CD14-positive monocyte (primary cell): ENCODE results near the gene BCL7B. TPM values are rescaled to one million over a fixed set of nuclear protein-coding genes. Genes with fewer than 3 reads are reported as not detected.

Experiments
- DNase-seq, 3 donors: peaks; one replicate each; pipeline ENCODE4 v3.0.0-alpha.2; 2011 to 2022
- H2AFZ ChIP-seq: 2 replicates; pipeline ENCODE4 v1.6.0; 2012; ENCODE audit warnings: mild to moderate bottlenecking, low read depth, low read length, inconsistent platforms; ENCODE audit not compliant: insufficient read depth, poor library complexity, severe bottlenecking
- H3K27ac ChIP-seq, 2 donors: 1 replicate in 1 of 2; 2 replicates in 1 of 2; pipeline ENCODE4 v1.5.1; 2012 to 2013; ENCODE audit warnings: low read length in 2 of 2, control low read depth in 1 of 2, inconsistent platforms in 1 of 2, low read depth in 1 of 2, mild to moderate bottlenecking in 1 of 2
- H3K27me3 ChIP-seq, 2 donors: one replicate each; pipeline versions ENCODE4 v1.6.0 to v1.6.1; 2011 to 2013; ENCODE audit warnings: low read length in 2 of 2; ENCODE audit not compliant: control insufficient read depth in 2 of 2, insufficient read depth in 2 of 2
- H3K36me3 ChIP-seq, 2 donors: replicated peaks in 1 of 2; 1 replicate in 1 of 2; 2 replicates in 1 of 2; pipeline versions ENCODE4 v1.5.1 to v1.6.1; 2012 to 2013; ENCODE audit warnings: low read length in 2 of 2, control low read depth in 1 of 2, inconsistent platforms in 1 of 2, mild to moderate bottlenecking in 1 of 2; ENCODE audit not compliant: insufficient read depth in 2 of 2, control insufficient read depth in 1 of 2
- H3K4me1 ChIP-seq, 2 donors: 1 replicate in 1 of 2; 2 replicates in 1 of 2; pipeline versions ENCODE4 v1.5.1 to v1.6.1; 2012 to 2013; ENCODE audit warnings: low read length in 2 of 2, control low read depth in 1 of 2, inconsistent platforms in 1 of 2, mild to moderate bottlenecking in 1 of 2, moderate library complexity in 1 of 2; ENCODE audit not compliant: insufficient read depth in 2 of 2, control insufficient read depth in 1 of 2
- H3K4me2 ChIP-seq: replicated peaks from 2 replicates; pipeline ENCODE3; 2012; ENCODE audit warnings: low read length, moderate library complexity, mild to moderate bottlenecking; ENCODE audit not compliant: poor library complexity, severe bottlenecking; ENCODE audit errors: extremely low read depth
- H3K4me3 ChIP-seq, 3 experiments: fragments of 200-600 bp in 1 of 3; sonication (generic) in 1 of 3; replicated peaks in 1 of 3; 1 replicate in 2 of 3; 2 replicates in 1 of 3; pipeline ENCODE4 v1.5.1; 2011 to 2013; ENCODE audit warnings: low read length in 3 of 3, mild to moderate bottlenecking in 3 of 3, control low read depth in 2 of 3, low read depth in 2 of 3, inconsistent platforms in 1 of 3, moderate library complexity in 1 of 3
- H3K79me2 ChIP-seq: 2 replicates; pipeline ENCODE4 v1.6.0; 2012; ENCODE audit warnings: mild to moderate bottlenecking, control low read depth, inconsistent platforms, low read length, moderate library complexity; ENCODE audit not compliant: insufficient read depth
- H3K9ac ChIP-seq: 2 replicates; pipeline ENCODE4 v1.6.0; 2017; ENCODE audit warnings: low read length, mild to moderate bottlenecking; ENCODE audit not compliant: insufficient read depth, poor library complexity, severe bottlenecking
- H3K9me3 ChIP-seq, 2 donors: replicated peaks in 1 of 2; 1 replicate in 1 of 2; 2 replicates in 1 of 2; pipeline versions ENCODE4 v1.5.1 to v1.6.1; 2012 to 2013; ENCODE audit warnings: low read length in 2 of 2, control low read depth in 1 of 2; ENCODE audit not compliant: control insufficient read depth in 1 of 2, insufficient read depth in 1 of 2
- H4K20me1 ChIP-seq: 2 replicates; pipeline ENCODE4 v1.6.0; 2012; ENCODE audit warnings: mild to moderate bottlenecking, low read length, control low read depth, moderate library complexity; ENCODE audit not compliant: insufficient read depth
- H3K27ac Mint-ChIP-seq, 7 donors: one replicate each; pipeline ENCODE4 v1.8.0; 2020; ENCODE audit warnings: mild to moderate bottlenecking in 7 of 7, mixed read lengths in 7 of 7, moderate library complexity in 6 of 7, inconsistent platforms in 2 of 7
- H3K27me3 Mint-ChIP-seq, 3 donors: one replicate each; pipeline ENCODE4 v1.8.0; 2021 to 2022; ENCODE audit warnings: low read depth in 3 of 3, mild to moderate bottlenecking in 3 of 3, mixed read lengths in 3 of 3, moderate library complexity in 3 of 3, inconsistent platforms in 1 of 3
- H3K36me3 Mint-ChIP-seq, 2 donors: one replicate each; pipeline ENCODE4 v1.8.0; 2020; ENCODE audit warnings: mixed read lengths in 2 of 2, inconsistent platforms in 1 of 2, mild to moderate bottlenecking in 1 of 2
- H3K4me1 Mint-ChIP-seq: one replicate; pipeline ENCODE4 v1.8.0; 2020; ENCODE audit warnings: mild to moderate bottlenecking, mixed read lengths
- H3K4me3 Mint-ChIP-seq, 2 donors: one replicate each; pipeline ENCODE4 v1.8.0; 2020; ENCODE audit warnings: mild to moderate bottlenecking in 2 of 2, mixed read lengths in 2 of 2, moderate library complexity in 1 of 2
- H3K9me3 Mint-ChIP-seq, 7 donors: one replicate each; pipeline ENCODE4 v1.8.0; 2020 to 2022; ENCODE audit warnings: mixed read lengths in 7 of 7, mild to moderate bottlenecking in 6 of 7, moderate library complexity in 6 of 7, inconsistent platforms in 2 of 7
- WGBS: methylation state at CpG from one replicate; pipeline ENCODE4 v1.1.5; 2013; ENCODE audit warnings: missing lambda C conversion rate; ENCODE audit not compliant: insufficient coverage; 5-methylcytosine and 5-hydroxymethylcytosine counted together
- intact Hi-C, 2 donors: fragments of 100-400 bp; cut with micrococcal nuclease; formaldehyde crosslinking; loops; one replicate each; pipeline versions ENCODE4 v1.15.0 to v1.15.1; 2023
- polyA plus RNA-seq, 3 donors: library from polyadenylated mRNA; depleted of rRNA in 1 of 3; unstranded in 2 of 3; stranded (reverse) in 1 of 3; fragments of 300-500 nt in 2 of 3; fragments of >200 nt in 1 of 3; fragmentation: Illumina TruSeq in 2 of 3; gene quantifications; 1 replicate in 2 of 3; 2 replicates in 1 of 3; pipeline ENCODE4 v1.2.3, GENCODE V29; 2012 to 2021
- TF ChIP-seq, protein P1 (sequence below): fragments of 200-600 bp; IDR thresholded peaks from one replicate; pipeline ENCODE4 v1.8.0; 2022; ENCODE audit warnings: antibody characterized with exemption, mild to moderate bottlenecking

Gene BCL7B
- polyA plus RNA-seq, 3 donors = 53.5 to 73.8 (median 68.7) TPM

GRCh38 chr7:73518470-73518869 lies 39.0 kb downstream of the BCL7B start:
- peak overlapping the region in 1 of 2 donors; percentile 90 for H3K27ac ChIP-seq
- no peak overlapping the region for H2AFZ ChIP-seq
- H3K9me3 ChIP-seq = no peaks in the 10 kb centered on the region
- peaks cover 0 to 1% (median 0%) of the 10 kb centered on the region in 3 donors for H3K27me3 Mint-ChIP-seq
- peaks cover 25 to 37% of the 10 kb centered on the region in 2 donors for H3K4me1 ChIP-seq
- no peaks in the 10 kb centered on the region for H3K9me3 Mint-ChIP-seq
- no peak overlapping the region for H3K4me3 Mint-ChIP-seq
- DNase-seq = no peak
- H3K36me3 ChIP-seq = peaks cover 27 to 51% of the 10 kb centered on the region in 2 donors
- H3K4me1 Mint-ChIP-seq = peaks cover 30% of the 10 kb centered on the region
- H4K20me1 ChIP-seq = peaks cover 78% of the 10 kb centered on the region
- peaks cover 95% of the 10 kb centered on the region for H3K79me2 ChIP-seq
- WGBS = 92% methylated on average over 5 of the region's 5 CpGs
- H3K4me3 ChIP-seq = no peak overlapping the region
- peak overlapping the region in 2 of 7 donors; percentile 23 to 65 for H3K27ac Mint-ChIP-seq
- no peak overlapping the region for H3K9ac ChIP-seq
- intact Hi-C loops = no loop called here
- H3K27me3 ChIP-seq = no peaks in the 10 kb centered on the region
- H3K4me2 ChIP-seq = no peak overlapping the region
- TF ChIP-seq, protein P1, sequence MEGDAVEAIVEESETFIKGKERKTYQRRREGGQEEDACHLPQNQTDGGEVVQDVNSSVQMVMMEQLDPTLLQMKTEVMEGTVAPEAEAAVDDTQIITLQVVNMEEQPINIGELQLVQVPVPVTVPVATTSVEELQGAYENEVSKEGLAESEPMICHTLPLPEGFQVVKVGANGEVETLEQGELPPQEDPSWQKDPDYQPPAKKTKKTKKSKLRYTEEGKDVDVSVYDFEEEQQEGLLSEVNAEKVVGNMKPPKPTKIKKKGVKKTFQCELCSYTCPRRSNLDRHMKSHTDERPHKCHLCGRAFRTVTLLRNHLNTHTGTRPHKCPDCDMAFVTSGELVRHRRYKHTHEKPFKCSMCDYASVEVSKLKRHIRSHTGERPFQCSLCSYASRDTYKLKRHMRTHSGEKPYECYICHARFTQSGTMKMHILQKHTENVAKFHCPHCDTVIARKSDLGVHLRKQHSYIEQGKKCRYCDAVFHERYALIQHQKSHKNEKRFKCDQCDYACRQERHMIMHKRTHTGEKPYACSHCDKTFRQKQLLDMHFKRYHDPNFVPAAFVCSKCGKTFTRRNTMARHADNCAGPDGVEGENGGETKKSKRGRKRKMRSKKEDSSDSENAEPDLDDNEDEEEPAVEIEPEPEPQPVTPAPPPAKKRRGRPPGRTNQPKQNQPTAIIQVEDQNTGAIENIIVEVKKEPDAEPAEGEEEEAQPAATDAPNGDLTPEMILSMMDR = no peak
- H3K36me3 Mint-ChIP-seq = peaks cover 16 to 49% of the 10 kb centered on the region in 2 donors

GRCh38 chr7:73517241-73517995 lies 40.1 kb downstream of the BCL7B start:
- H3K4me3 Mint-ChIP-seq = no peak overlapping the region
- Histone ChIP-seq H3K27me3 (no peaks in the 10 kb centered on the region), H3K27ac (peak overlapping the region in 1 of 2 donors; percentile 26), H2AFZ (no peak overlapping the region), H3K4me3 (no peak overlapping the region), H3K4me2 (no peak overlapping the region), H4K20me1 (peaks cover 88% of the 10 kb centered on the region), H3K79me2 (peaks cover 95% of the 10 kb centered on the region), H3K4me1 (peaks cover 17 to 29% of the 10 kb centered on the region in 2 donors), H3K36me3 (peaks cover 32 to 61% of the 10 kb centered on the region in 2 donors), H3K9ac (no peak overlapping the region), H3K9me3 (no peaks in the 10 kb centered on the region)
- peaks cover 21 to 57% of the 10 kb centered on the region in 2 donors for H3K36me3 Mint-ChIP-seq
- TF ChIP-seq, protein P1 = no peak
- no peaks in the 10 kb centered on the region for H3K9me3 Mint-ChIP-seq
- no peak for DNase-seq
- peak overlapping the region in 4 of 7 donors; percentile 13 to 80 (median 60) for H3K27ac Mint-ChIP-seq
- no CpG with 5 or more reads among the region's 6 CpGs for WGBS
- intact Hi-C loops = no loop called here
- peaks cover 26% of the 10 kb centered on the region for H3K4me1 Mint-ChIP-seq
- H3K27me3 Mint-ChIP-seq = peaks cover 0 to 1% (median 0%) of the 10 kb centered on the region in 3 donors
